NT2/D1 (cell line): ENCODE measurements around the gene LRIG2.
"Not testable (repeated sequence)": the region's sequence is repeated elsewhere in the genome, so short reads cannot be mapped to it uniquely, and the experiment has no call there.

Experiments
- DNase-seq: peaks from one replicate; pipeline ENCODE4 v3.0.0-alpha.2; 2011; ENCODE audit warnings: low read depth, low spot score
- H3K27me3 ChIP-seq: 2 replicates; pipeline ENCODE4 v1.6.0; 2011; ENCODE audit warnings: mild to moderate bottlenecking; ENCODE audit not compliant: insufficient read length, insufficient read depth
- H3K36me3 ChIP-seq: 2 replicates; pipeline ENCODE4 v1.6.1; 2011; ENCODE audit warnings: mild to moderate bottlenecking, low read length, mixed read lengths; ENCODE audit not compliant: insufficient read depth, insufficient read length
- H3K4me1 ChIP-seq: 2 replicates; pipeline ENCODE4 v1.5.1; 2011; ENCODE audit not compliant: insufficient read depth, insufficient read length
- H3K4me3 ChIP-seq: 2 replicates; pipeline ENCODE4 v1.5.1; 2011; ENCODE audit warnings: low read depth; ENCODE audit not compliant: insufficient read length
- H3K9ac ChIP-seq: 2 replicates; pipeline ENCODE4 v1.6.0; 2011; ENCODE audit warnings: low read depth; ENCODE audit not compliant: insufficient read length
- H3K9me3 ChIP-seq: 2 replicates; pipeline ENCODE4 v1.5.1; 2011; ENCODE audit warnings: mild to moderate bottlenecking, low read length; ENCODE audit not compliant: insufficient read depth
- SUZ12 ChIP-seq: IDR thresholded peaks from 2 replicates; pipeline ENCODE4 v1.6.1; 2011; ENCODE audit not compliant: insufficient read length, insufficient read depth; ENCODE audit errors: extremely low read depth
- YY1 ChIP-seq: IDR thresholded peaks from 2 replicates; pipeline ENCODE4 v1.6.1; 2011; ENCODE audit not compliant: insufficient read length, insufficient read depth
- ZNF274 ChIP-seq: IDR thresholded peaks from 2 replicates; pipeline ENCODE4 v1.6.1; 2011; ENCODE audit warnings: mild to moderate bottlenecking, low read depth, low read length

The LRIG2 gene

GRCh38 chr1:113141650-113142473 is 68.9 kb downstream of the LRIG2 start:
- no peak for DNase-seq
- no peak overlapping the region for H3K9ac ChIP-seq

GRCh38 chr1:113142791-113143190 is 69.8 kb downstream of the LRIG2 start:
- Histone ChIP-seq H3K9ac (no peak overlapping the region), H3K36me3 (no peaks in the 10 kb centered on the region), H3K27me3 (no peaks in the 10 kb centered on the region), H3K9me3 (no peaks in the 10 kb centered on the region), H3K4me1 (peaks cover 8% of the 10 kb centered on the region), H3K4me3 (no peak overlapping the region)
- TF ChIP-seq ZNF274 (no peak), SUZ12 (no peak), YY1 (no peak)
- no peak for DNase-seq

More at GRCh38 chr1:113141650-113142473, 68.9 kb downstream of the LRIG2 start:
- no peaks in the 10 kb centered on the region for H3K36me3 ChIP-seq
- no peak for TF ChIP-seq YY1
- no peak for TF ChIP-seq ZNF274
- TF ChIP-seq SUZ12 = no peak
- H3K4me1 ChIP-seq = peaks cover 2% of the 10 kb centered on the region
- H3K4me3 ChIP-seq = no peak overlapping the region
- no peaks in the 10 kb centered on the region for H3K9me3 ChIP-seq
- H3K27me3 ChIP-seq = no peaks in the 10 kb centered on the region

- no peaks in the 10 kb centered on the region for H3K36me3 ChIP-seq
- no peaks in the 10 kb centered on the region for H3K27me3 ChIP-seq
- peaks cover 7% of the 10 kb centered on the region for H3K4me1 ChIP-seq
- no peak for DNase-seq
- TF ChIP-seq SUZ12 (no peak), YY1 (no peak), ZNF274 (no peak)
- no peak overlapping the region for H3K9ac ChIP-seq
- H3K9me3 ChIP-seq = no peaks in the 10 kb centered on the region
- H3K4me3 ChIP-seq = no peak overlapping the region
These were observed 73.5 kb downstream of the LRIG2 start for GRCh38 chr1:113146242-113147072.

- H3K27me3 ChIP-seq = no peaks in the 10 kb centered on the region
- H3K9me3 ChIP-seq = no peaks in the 10 kb centered on the region
- H3K4me1 ChIP-seq = peaks cover 7% of the 10 kb centered on the region
- no peak overlapping the region for H3K9ac ChIP-seq
- H3K36me3 ChIP-seq = no peaks in the 10 kb centered on the region
- TF ChIP-seq SUZ12 = no peak
- no peak for TF ChIP-seq ZNF274
- no peak for TF ChIP-seq YY1
- DNase-seq = no peak
- H3K4me3 ChIP-seq = no peak overlapping the region
These were observed 74.2 kb downstream of the LRIG2 start for GRCh38 chr1:113147073-113147625.

DNA sequence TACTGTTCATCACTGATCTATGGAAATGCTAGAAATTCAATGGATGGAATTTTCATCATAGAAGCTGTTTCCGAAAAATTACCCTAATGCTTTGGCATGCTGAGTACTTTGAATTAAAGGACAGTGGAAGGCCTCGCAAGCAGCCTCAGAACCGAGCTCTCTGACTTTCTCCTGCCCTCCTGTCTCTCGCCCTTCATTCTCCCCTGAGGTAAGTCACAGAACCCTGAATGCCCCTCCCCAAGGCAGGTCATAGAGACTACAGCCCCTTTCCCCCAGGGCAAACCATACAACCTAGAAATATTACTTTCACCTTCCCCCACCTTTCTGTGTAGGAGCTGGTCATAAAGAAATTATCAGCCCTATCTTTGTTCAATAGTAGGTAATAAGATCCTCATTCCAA is 74.8 kb downstream of the LRIG2 start:
- H3K4me3 ChIP-seq = no peak overlapping the region
- DNase-seq = no peak
- no peaks in the 10 kb centered on the region for H3K27me3 ChIP-seq
- H3K36me3 ChIP-seq = no peaks in the 10 kb centered on the region
- peaks cover 7% of the 10 kb centered on the region for H3K4me1 ChIP-seq
- H3K9me3 ChIP-seq = no peaks in the 10 kb centered on the region
- TF ChIP-seq YY1 = no peak
- no peak for TF ChIP-seq SUZ12
- TF ChIP-seq ZNF274 = no peak
- H3K9ac ChIP-seq = no peak overlapping the region

- DNase-seq, H3K9me3 ChIP-seq, H3K9ac ChIP-seq, H3K4me1 ChIP-seq, H3K4me3 ChIP-seq, H3K36me3 ChIP-seq, H3K27me3 ChIP-seq: not testable (repeated sequence)
These were observed 77.5 kb downstream of the LRIG2 start for GRCh38 chr1:113150494-113150893.

DNA sequence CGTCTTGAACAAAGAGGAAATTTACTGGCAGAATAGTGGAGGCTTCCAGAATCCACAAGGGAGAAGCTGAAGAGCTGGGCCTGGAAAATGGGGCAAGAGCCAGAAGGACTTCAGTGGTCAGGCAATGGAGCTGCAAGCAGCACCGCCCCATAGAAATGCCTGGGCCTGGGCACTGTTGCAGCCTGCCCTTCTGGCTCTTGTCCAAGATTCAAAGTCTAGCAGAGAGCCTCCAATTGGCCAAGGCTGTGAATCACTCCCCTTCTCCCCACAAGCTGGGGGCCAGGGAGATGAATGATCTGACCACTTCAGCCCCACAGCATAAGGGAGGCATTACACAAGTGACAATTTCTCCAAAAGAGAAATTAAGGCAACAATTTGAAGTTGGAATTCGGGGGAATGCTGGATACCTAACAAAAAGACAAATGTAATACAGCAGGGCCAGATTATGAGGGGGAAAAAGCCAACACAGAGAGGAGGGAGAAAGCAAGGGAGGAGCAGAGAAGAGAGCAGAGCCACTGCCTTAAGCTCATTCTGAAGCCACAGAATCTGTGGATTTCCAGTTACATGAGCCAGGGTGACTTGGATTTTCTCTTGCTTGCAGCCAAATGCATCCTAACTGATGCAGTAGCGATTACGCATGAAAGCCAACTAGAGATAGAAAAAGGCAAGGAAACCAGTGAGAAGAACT is 80.3 kb downstream of the LRIG2 start:
- TF ChIP-seq ZNF274 (no peak), YY1 (no peak), SUZ12 (no peak)
- no peak for DNase-seq
- no peaks in the 10 kb centered on the region for H3K36me3 ChIP-seq

More for the DNA sequence above, 80.3 kb downstream of the LRIG2 start:
- H3K9ac ChIP-seq = no peak overlapping the region
- no peaks in the 10 kb centered on the region for H3K27me3 ChIP-seq
- H3K4me3 ChIP-seq = no peak overlapping the region
- peaks cover 25% of the 10 kb centered on the region for H3K9me3 ChIP-seq
- H3K4me1 ChIP-seq = peaks cover 2% of the 10 kb centered on the region
